ENCODE data around the gene EID3.

Gene EID3

GRCh38 chr12:104306376-104306775 is 2.8 kb downstream of the EID3 start:
- Histone ChIP-seq H3K27me3 (ENCODE audit: low read length) (no peaks in the 10 kb centered on the region), H3K9me2 (replicated peaks; ENCODE audit: insufficient read depth, low read length) (no peaks in the 10 kb centered on the region), H3K4me2 (ENCODE audit: low read depth, low read length, poor library complexity, severe bottlenecking) (no peak overlapping the region), H3F3A (ENCODE audit: insufficient read depth) (no peaks in the 10 kb centered on the region; the same call in 1 of the 2 replicates), H3K27ac (ENCODE audit: low read depth, low read length) (no peak overlapping the region), H3K4me3 (ENCODE audit: insufficient read depth, low read length, poor library complexity, severe bottlenecking) (no peak overlapping the region), H3K9me3 (ENCODE audit: insufficient read depth, low read length) (no peaks in the 10 kb centered on the region), H3K36me3 (ENCODE audit: low read length) (peaks cover 12% of the 10 kb centered on the region; the same call in 1 of the 2 replicates), H2AFZ (ENCODE audit: low read depth, low read length, severe bottlenecking) (no peak overlapping the region), H4K20me1 (ENCODE audit: low read depth, low read length) (peaks cover 37% of the 10 kb centered on the region), H3K79me2 (ENCODE audit: insufficient read depth, low read length) (peaks cover 98% of the 10 kb centered on the region), H3K9ac (ENCODE audit: low read length) (no peak overlapping the region)
- no peak for TF ChIP-seq CTCF (IDR thresholded peaks at IDR 0.05; ENCODE audit: insufficient read depth, low read length, poor library complexity, severe bottlenecking)
- no peak for TF ChIP-seq EZH2phosphoT487 (conservative IDR thresholded peaks at IDR 0.05; ENCODE audit: low read length)

DNA sequence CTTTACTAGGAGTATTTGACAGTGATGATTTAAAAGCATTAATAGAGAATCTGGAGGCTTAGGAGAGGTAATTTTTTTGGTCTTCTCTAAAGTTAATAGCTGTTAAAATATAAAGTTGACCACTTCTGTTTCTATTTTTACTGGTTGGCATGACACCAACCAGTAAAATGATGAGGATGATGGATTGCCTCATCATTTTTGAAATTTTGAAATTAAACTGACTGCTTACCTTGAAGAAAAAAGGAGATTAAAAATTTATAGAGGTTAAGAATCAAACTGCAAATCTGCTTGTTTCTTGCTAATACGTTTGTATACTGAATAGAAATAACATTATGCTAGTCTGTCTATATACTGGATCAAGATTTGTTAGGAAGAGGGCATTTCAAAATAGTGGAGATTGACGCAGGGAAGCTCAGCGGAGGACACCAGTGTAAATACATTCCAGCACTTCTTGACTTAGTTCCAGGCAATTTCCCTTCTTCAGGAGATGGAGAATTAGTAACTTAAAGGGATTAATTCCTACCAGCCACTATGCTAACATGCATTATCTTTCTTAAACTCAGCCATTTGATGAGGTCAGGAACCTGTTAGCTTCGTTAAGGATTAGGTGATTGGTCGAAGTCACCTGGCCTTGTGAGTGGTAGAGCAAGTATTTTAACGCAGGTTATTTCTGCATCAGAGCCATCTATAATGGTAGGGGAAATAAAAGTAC is 3.6 kb downstream of the EID3 start:
- TF ChIP-seq EZH2phosphoT487 (conservative IDR thresholded peaks at IDR 0.05; ENCODE audit: low read length): no peak
- TF ChIP-seq CTCF (IDR thresholded peaks at IDR 0.05; ENCODE audit: insufficient read depth, low read length, poor library complexity, severe bottlenecking): no peak
- no peak overlapping the region for H3K4me2 ChIP-seq (ENCODE audit: low read depth, low read length, poor library complexity, severe bottlenecking)
- H3K27ac ChIP-seq (ENCODE audit: low read depth, low read length): no peak overlapping the region
- no peaks in the 10 kb centered on the region for H3K9me2 ChIP-seq (replicated peaks; ENCODE audit: insufficient read depth, low read length)
- no peak overlapping the region for H3K4me3 ChIP-seq (ENCODE audit: insufficient read depth, low read length, poor library complexity, severe bottlenecking)
- H3K27me3 ChIP-seq (ENCODE audit: low read length): no peaks in the 10 kb centered on the region
- H3K9me3 ChIP-seq (ENCODE audit: insufficient read depth, low read length): no peaks in the 10 kb centered on the region
- H3K9ac ChIP-seq (ENCODE audit: low read length): no peak overlapping the region
- H3K79me2 ChIP-seq (ENCODE audit: insufficient read depth, low read length): peaks cover 92% of the 10 kb centered on the region
- H4K20me1 ChIP-seq (ENCODE audit: low read depth, low read length): peaks cover 37% of the 10 kb centered on the region
- H3F3A ChIP-seq (ENCODE audit: insufficient read depth): no peaks in the 10 kb centered on the region; the same call in 1 of the 2 replicates
- no peak overlapping the region for H2AFZ ChIP-seq (ENCODE audit: low read depth, low read length, severe bottlenecking)
- peaks cover 13% of the 10 kb centered on the region; the same call in 1 of the 2 replicates for H3K36me3 ChIP-seq (ENCODE audit: low read length)

DNA sequence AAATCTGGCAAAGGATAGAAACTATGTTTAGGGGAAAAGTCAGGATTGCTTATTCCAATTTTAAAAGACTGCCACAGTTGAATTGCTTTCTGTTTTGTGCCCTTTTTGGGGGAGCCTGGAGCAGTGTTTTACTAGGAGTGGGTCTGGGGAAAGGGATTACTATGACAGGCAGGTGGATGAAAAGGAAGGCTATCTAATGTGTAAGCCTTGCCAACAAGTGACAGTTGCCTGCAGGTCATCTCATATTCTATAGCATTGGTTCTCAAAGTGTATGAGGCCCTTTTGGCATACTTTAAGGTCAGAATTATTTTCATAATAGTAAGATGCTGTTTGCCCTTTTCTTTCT is 4.1 kb downstream of the EID3 start:
- peaks cover 37% of the 10 kb centered on the region for H4K20me1 ChIP-seq (ENCODE audit: low read depth, low read length)
- H3K36me3 ChIP-seq (ENCODE audit: low read length): peaks cover 18% of the 10 kb centered on the region; the same call in 1 of the 2 replicates
- no peaks in the 10 kb centered on the region for H3K9me3 ChIP-seq (ENCODE audit: insufficient read depth, low read length)
- TF ChIP-seq CTCF (IDR thresholded peaks at IDR 0.05; ENCODE audit: insufficient read depth, low read length, poor library complexity, severe bottlenecking) (no peak), EZH2phosphoT487 (conservative IDR thresholded peaks at IDR 0.05; ENCODE audit: low read length) (no peak)
- H3K27ac ChIP-seq (ENCODE audit: low read depth, low read length): no peak overlapping the region
- H3K27me3 ChIP-seq (ENCODE audit: low read length): no peaks in the 10 kb centered on the region
- no peak overlapping the region for H2AFZ ChIP-seq (ENCODE audit: low read depth, low read length, severe bottlenecking)
- H3K4me2 ChIP-seq (ENCODE audit: low read depth, low read length, poor library complexity, severe bottlenecking): no peak overlapping the region
- peaks cover 91% of the 10 kb centered on the region for H3K79me2 ChIP-seq (ENCODE audit: insufficient read depth, low read length)
- no peak overlapping the region for H3K9ac ChIP-seq (ENCODE audit: low read length)
- no peaks in the 10 kb centered on the region for H3K9me2 ChIP-seq (replicated peaks; ENCODE audit: insufficient read depth, low read length)
- H3F3A ChIP-seq (ENCODE audit: insufficient read depth): no peaks in the 10 kb centered on the region
- no peak overlapping the region for H3K4me3 ChIP-seq (ENCODE audit: insufficient read depth, low read length, poor library complexity, severe bottlenecking)
